Body of pancreas (tissue), 4 donors: ENCODE measurements around the gene FER. TPM values are rescaled to one million over a fixed set of nuclear protein-coding genes. Genes with fewer than 3 reads are reported as not detected.

ENCODE experiments used
- ATAC-seq: fragments of 150-250 bp; one replicate; pipeline ENCODE4 v1.9.1; 2016
- DNase-seq, 4 donors: peaks; one replicate each; pipeline ENCODE4 v3.0.0-alpha.2; 2019
- H3K27ac ChIP-seq, 4 donors: fragments of 200-600 bp; sonication (generic); 1 replicate in 3 of 4; 2 replicates in 1 of 4; pipeline versions ENCODE4 v1.5.1 to v1.6.1; 2016 to 2019; ENCODE audit warnings: mild to moderate bottlenecking in 1 of 4, mixed read lengths in 1 of 4, moderate library complexity in 1 of 4
- H3K27me3 ChIP-seq, 2 donors: fragments of 200-600 bp; sonication (generic); one replicate each; pipeline ENCODE4 v1.6.0; 2016; ENCODE audit warnings: mild to moderate bottlenecking in 1 of 2
- H3K36me3 ChIP-seq, 2 donors: fragments of 200-600 bp; sonication (generic); replicated peaks in 1 of 2; 2 replicates each; pipeline ENCODE4 v1.5.1; 2016; ENCODE audit warnings: low read depth in 2 of 2; ENCODE audit not compliant: insufficient read depth in 1 of 2
- H3K4me1 ChIP-seq: fragments of 200-600 bp; sonication (generic); one replicate; pipeline ENCODE4 v1.6.0; 2016
- H3K4me3 ChIP-seq, 2 donors: fragments of 200-600 bp; sonication (generic); 1 replicate in 1 of 2; 2 replicates in 1 of 2; pipeline ENCODE4 v1.5.1; 2016 to 2019
- H3K9me3 ChIP-seq, 3 donors: fragments of 200-600 bp; sonication (generic); 1 replicate in 2 of 3; 2 replicates in 1 of 3; pipeline ENCODE4 v1.5.1; 2016
- POLR2A ChIP-seq, 3 donors: fragments of 450-650 bp; IDR thresholded peaks; one replicate each; pipeline ENCODE4 v1.6.1; 2016; ENCODE audit warnings: antibody characterized with exemption in 3 of 3, mild to moderate bottlenecking in 2 of 3
- WGBS, 2 donors: methylation state at CpG; one replicate each; pipeline ENCODE4 v1.1.5; 2017; 5-methylcytosine and 5-hydroxymethylcytosine counted together
- intact Hi-C: fragments of 100-400 bp; cut with DNase I; formaldehyde crosslinking; loops from one replicate; pipeline ENCODE4 v1.15.1; 2023
- small RNA-seq: library from RNA; depleted of rRNA; stranded (forward); fragments of <200 nt; gene quantifications from one replicate; pipeline ENCODE3, GENCODE V24; 2016
- total RNA-seq, 2 donors: library from RNA; depleted of rRNA; stranded (reverse); fragments of >200 nt; gene quantifications; one replicate each; pipeline ENCODE4 v1.1.0, GENCODE V29; 2016
- TF ChIP-seq, protein P1 (sequence below), 7 experiments: fragments of 450-650 bp in 4 of 7; fragments of 200-600 bp in 3 of 7; sonication (generic) in 3 of 7; IDR thresholded peaks; one replicate each; pipeline ENCODE4 v1.5.1; 2016 to 2019; ENCODE audit warnings: antibody characterized with exemption in 7 of 7

Gene FER
- total RNA-seq, 2 donors from 2014 or later: 7.9 to 13.2 TPM

DNA sequence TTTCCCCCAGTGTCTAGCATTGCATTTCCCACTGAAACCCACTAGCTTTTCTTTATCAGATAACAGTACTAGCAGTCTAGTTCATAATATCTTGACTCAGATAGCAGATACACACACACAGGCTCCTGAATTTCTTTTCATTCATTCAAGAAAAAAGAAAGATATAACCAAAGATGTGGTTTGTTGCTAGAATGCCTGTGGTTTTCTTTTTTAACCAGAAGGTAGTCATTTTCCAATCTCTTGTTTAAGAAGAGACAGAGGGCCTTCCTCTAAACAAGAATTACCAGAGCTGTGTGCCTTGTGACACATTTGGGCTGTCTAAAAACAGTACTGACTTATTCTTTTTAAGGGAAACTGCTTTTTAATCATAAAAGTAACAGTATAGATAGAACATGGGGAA, 494.8 kb downstream of the FER start:
- TF ChIP-seq, protein P1, sequence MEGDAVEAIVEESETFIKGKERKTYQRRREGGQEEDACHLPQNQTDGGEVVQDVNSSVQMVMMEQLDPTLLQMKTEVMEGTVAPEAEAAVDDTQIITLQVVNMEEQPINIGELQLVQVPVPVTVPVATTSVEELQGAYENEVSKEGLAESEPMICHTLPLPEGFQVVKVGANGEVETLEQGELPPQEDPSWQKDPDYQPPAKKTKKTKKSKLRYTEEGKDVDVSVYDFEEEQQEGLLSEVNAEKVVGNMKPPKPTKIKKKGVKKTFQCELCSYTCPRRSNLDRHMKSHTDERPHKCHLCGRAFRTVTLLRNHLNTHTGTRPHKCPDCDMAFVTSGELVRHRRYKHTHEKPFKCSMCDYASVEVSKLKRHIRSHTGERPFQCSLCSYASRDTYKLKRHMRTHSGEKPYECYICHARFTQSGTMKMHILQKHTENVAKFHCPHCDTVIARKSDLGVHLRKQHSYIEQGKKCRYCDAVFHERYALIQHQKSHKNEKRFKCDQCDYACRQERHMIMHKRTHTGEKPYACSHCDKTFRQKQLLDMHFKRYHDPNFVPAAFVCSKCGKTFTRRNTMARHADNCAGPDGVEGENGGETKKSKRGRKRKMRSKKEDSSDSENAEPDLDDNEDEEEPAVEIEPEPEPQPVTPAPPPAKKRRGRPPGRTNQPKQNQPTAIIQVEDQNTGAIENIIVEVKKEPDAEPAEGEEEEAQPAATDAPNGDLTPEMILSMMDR (IDR thresholded peaks at IDR 0.05): no peak
- TF ChIP-seq POLR2A (IDR thresholded peaks at IDR 0.05): no peak

GRCh38 chr5:109246395-109246794, 498.7 kb downstream of the FER start:
- intact Hi-C loops: no loop called here
- 94 to 96% methylated on average over 2 of the region's 2 CpGs for WGBS, 2 donors
- ATAC-seq (no peak), DNase-seq (no peak)
- Histone ChIP-seq H3K4me1 (no peaks in the 10 kb centered on the region), H3K27ac (no peak overlapping the region), H3K4me3 (no peak overlapping the region), H3K27me3 (no peaks in the 10 kb centered on the region), H3K36me3 (no peaks in the 10 kb centered on the region), H3K9me3 (no peaks in the 10 kb centered on the region)
- no peak for TF ChIP-seq POLR2A (IDR thresholded peaks at IDR 0.05)
- TF ChIP-seq, protein P1 (IDR thresholded peaks at IDR 0.05): no peak

More for the DNA sequence above, 494.8 kb downstream of the FER start:
- DNase-seq: no peak
- Histone ChIP-seq H3K36me3 (no peaks in the 10 kb centered on the region), H3K4me1 (no peaks in the 10 kb centered on the region), H3K27ac (no peak overlapping the region), H3K27me3 (no peaks in the 10 kb centered on the region), H3K9me3 (no peaks in the 10 kb centered on the region), H3K4me3 (no peak overlapping the region)
- no peak for ATAC-seq
- intact Hi-C loops: no loop called here

Small RNAs within 50 kb of the gene (small RNA-seq; reads per million reads assigned to genes)
- gene AC109481.1: not detected
- gene RF00019: not detected
- gene RNU6-47P: not detected
